OCI-LY3 (cell line): ENCODE results near the gene ARID1B.

ENCODE experiments used
- H2AFZ ChIP-seq: fragments of 200-600, 300-600 bp; shearing (Covaris generic); 2 replicates; pipeline ENCODE4 v1.6.0; 2014; ENCODE audit warnings: antibody characterized with exemption, low read depth, low read length
- H3K27ac ChIP-seq: fragments of 200-600, 300-600 bp; sonication (generic); 2 replicates; pipeline ENCODE4 v1.5.1; 2014; ENCODE audit warnings: mild to moderate bottlenecking, low read length, moderate library complexity, mixed read lengths
- H3K27me3 ChIP-seq: fragments of 200-600, 300-600 bp; sonication (generic); 2 replicates; pipeline ENCODE4 v1.6.1; 2014; ENCODE audit warnings: low read depth, low read length, mixed read lengths
- H3K36me3 ChIP-seq: fragments of 200-600, 300-600 bp; sonication (generic); replicated peaks from 2 replicates; pipeline ENCODE3; 2014; ENCODE audit warnings: low read depth, low read length, mixed read lengths
- H3K4me1 ChIP-seq: fragments of 300-600, 200-600 bp; sonication (generic); 2 replicates; pipeline ENCODE4 v1.6.1; 2014; ENCODE audit warnings: low read length, mixed read lengths
- H3K4me2 ChIP-seq: fragments of 200-600, 300-600 bp; sonication (generic); 2 replicates; pipeline ENCODE4 v1.6.1; 2014; ENCODE audit warnings: low read length, mixed read lengths
- H3K4me3 ChIP-seq: fragments of 300-600, 200-600 bp; sonication (generic); 2 replicates; pipeline ENCODE4 v1.5.1; 2014; ENCODE audit warnings: antibody characterized with exemption, mild to moderate bottlenecking, low read length, moderate library complexity
- H3K79me2 ChIP-seq: fragments of 300-600, 200-600 bp; shearing (Covaris generic); 2 replicates; pipeline ENCODE4 v1.6.1; 2014; ENCODE audit warnings: mild to moderate bottlenecking, low read length, mixed read lengths
- H3K9ac ChIP-seq: fragments of 300-600, 200-600 bp; shearing (Covaris generic); 2 replicates; pipeline ENCODE4 v1.6.0; 2014; ENCODE audit warnings: mild to moderate bottlenecking, low read length, moderate library complexity
- H3K9me3 ChIP-seq: fragments of 200-600, 300-600 bp; shearing (Covaris generic); 2 replicates; pipeline ENCODE4 v1.6.1; 2014; ENCODE audit warnings: low read length, mixed read lengths; ENCODE audit not compliant: insufficient read depth
- H4K20me1 ChIP-seq: fragments of 200-600, 300-600 bp; sonication (generic); 2 replicates; pipeline ENCODE4 v1.6.1; 2016; ENCODE audit warnings: low read length, mixed read lengths; ENCODE audit not compliant: insufficient read depth
- EZH2phosphoT487 ChIP-seq: fragments of 200-600 bp; shearing (Covaris generic); IDR thresholded peaks from 2 replicates; pipeline ENCODE4 v1.6.1; 2018; ENCODE audit warnings: antibody characterized with exemption, mixed run types, low read depth
- TF ChIP-seq, protein P1 (sequence below): fragments of 200-600, 300-600 bp; sonication (generic); IDR thresholded peaks from 2 replicates; pipeline ENCODE4 v1.5.1; 2014; ENCODE audit warnings: antibody characterized with exemption, low read length, low read depth

The ARID1B gene

GRCh38 chr6:156880913-156881312, 103.7 kb downstream of the ARID1B start:
- no peaks in the 10 kb centered on the region for H3K27me3 ChIP-seq

DNA sequence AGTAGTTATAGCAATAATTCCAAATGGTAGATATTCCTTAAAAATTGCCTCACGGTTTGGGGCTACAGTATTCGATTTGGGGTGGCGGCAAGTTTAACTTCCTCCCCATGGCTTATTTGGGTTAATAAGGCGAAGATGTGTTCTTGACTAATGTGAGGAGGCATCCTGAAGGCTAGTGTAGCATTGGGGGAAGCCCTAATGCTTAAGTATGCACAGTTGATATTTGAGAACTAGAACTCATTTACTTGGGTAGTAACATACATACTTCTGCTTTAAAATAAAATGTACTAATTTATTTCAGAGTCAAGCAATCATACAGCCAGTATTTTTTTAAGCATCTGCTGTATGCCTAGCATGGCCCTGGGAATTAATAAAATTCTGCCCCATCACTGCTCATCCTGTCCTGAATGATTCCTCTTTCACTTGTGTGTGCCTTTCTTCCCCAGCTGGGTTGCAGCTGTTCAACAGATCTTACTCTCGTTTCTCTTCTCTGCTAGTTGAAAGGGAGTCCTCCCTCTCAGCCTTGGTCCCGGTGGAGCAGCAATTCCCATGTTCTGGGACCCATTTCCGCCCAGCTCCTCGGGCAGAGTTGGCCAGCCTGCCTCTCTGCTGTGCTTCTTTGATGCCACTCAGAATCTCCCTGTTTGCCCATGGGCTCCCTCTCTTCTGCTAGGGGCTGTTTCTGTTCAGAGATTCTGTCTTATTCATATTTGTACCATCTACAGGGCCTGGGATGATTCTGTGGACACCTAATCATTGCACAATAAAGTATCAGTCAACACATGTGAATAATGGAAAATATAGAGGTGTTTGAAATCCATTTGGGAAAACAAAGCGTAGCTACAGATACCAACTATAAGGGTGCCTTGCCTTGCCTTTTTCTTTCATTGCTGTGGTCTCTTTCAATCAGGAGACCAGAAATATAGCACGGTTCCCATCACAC, 104.8 kb downstream of the ARID1B start:
- Histone ChIP-seq H3K4me1 (peaks cover 30% of the 10 kb centered on the region), H3K9ac (no peak overlapping the region), H3K79me2 (peaks cover 83% of the 10 kb centered on the region), H3K36me3 (no peaks in the 10 kb centered on the region), H4K20me1 (peaks cover 64% of the 10 kb centered on the region), H2AFZ (no peak overlapping the region), H3K9me3 (no peaks in the 10 kb centered on the region), H3K27ac (no peak overlapping the region), H3K4me3 (no peak overlapping the region), H3K4me2 (peak overlapping the region; percentile 58), H3K27me3 (no peaks in the 10 kb centered on the region)
- TF ChIP-seq EZH2phosphoT487 = no peak
- TF ChIP-seq, protein P1, sequence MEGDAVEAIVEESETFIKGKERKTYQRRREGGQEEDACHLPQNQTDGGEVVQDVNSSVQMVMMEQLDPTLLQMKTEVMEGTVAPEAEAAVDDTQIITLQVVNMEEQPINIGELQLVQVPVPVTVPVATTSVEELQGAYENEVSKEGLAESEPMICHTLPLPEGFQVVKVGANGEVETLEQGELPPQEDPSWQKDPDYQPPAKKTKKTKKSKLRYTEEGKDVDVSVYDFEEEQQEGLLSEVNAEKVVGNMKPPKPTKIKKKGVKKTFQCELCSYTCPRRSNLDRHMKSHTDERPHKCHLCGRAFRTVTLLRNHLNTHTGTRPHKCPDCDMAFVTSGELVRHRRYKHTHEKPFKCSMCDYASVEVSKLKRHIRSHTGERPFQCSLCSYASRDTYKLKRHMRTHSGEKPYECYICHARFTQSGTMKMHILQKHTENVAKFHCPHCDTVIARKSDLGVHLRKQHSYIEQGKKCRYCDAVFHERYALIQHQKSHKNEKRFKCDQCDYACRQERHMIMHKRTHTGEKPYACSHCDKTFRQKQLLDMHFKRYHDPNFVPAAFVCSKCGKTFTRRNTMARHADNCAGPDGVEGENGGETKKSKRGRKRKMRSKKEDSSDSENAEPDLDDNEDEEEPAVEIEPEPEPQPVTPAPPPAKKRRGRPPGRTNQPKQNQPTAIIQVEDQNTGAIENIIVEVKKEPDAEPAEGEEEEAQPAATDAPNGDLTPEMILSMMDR = no peak

More at GRCh38 chr6:156880913-156881312, 103.7 kb downstream of the ARID1B start:
- peaks cover 82% of the 10 kb centered on the region for H3K79me2 ChIP-seq
- no peak overlapping the region for H3K9ac ChIP-seq
- peaks cover 19% of the 10 kb centered on the region for H3K4me1 ChIP-seq
- H4K20me1 ChIP-seq = peaks cover 68% of the 10 kb centered on the region
- no peak overlapping the region for H3K4me3 ChIP-seq
- H2AFZ ChIP-seq = no peak overlapping the region
- TF ChIP-seq, protein P1 = no peak
- TF ChIP-seq EZH2phosphoT487 = no peak
- H3K4me2 ChIP-seq = 0 out of 2 replicates have a peak overlapping the region, but pooled peaks have one; percentile 58
- H3K36me3 ChIP-seq = no peaks in the 10 kb centered on the region
- no peak overlapping the region for H3K27ac ChIP-seq
- H3K9me3 ChIP-seq = no peaks in the 10 kb centered on the region

- no peak overlapping the region for H3K4me2 ChIP-seq
These were observed 106.5 kb downstream of the ARID1B start for GRCh38 chr6:156883497-156884252.

More at GRCh38 chr6:156883497-156884252, 106.5 kb downstream of the ARID1B start:
- H3K4me1 ChIP-seq = peaks cover 30% of the 10 kb centered on the region
- H3K9me3 ChIP-seq = no peaks in the 10 kb centered on the region
- no peaks in the 10 kb centered on the region for H3K36me3 ChIP-seq
- H3K4me3 ChIP-seq = no peak overlapping the region
- H3K9ac ChIP-seq = no peak overlapping the region
- no peaks in the 10 kb centered on the region for H3K27me3 ChIP-seq
- no peak overlapping the region for H3K27ac ChIP-seq
- peaks cover 71% of the 10 kb centered on the region for H4K20me1 ChIP-seq
- peaks cover 85% of the 10 kb centered on the region for H3K79me2 ChIP-seq
- TF ChIP-seq EZH2phosphoT487 = no peak
- TF ChIP-seq, protein P1 = no peak
- no peak overlapping the region for H2AFZ ChIP-seq
